Measurements from ENCODE around the gene SLC12A7.

The SLC12A7 gene

DNA sequence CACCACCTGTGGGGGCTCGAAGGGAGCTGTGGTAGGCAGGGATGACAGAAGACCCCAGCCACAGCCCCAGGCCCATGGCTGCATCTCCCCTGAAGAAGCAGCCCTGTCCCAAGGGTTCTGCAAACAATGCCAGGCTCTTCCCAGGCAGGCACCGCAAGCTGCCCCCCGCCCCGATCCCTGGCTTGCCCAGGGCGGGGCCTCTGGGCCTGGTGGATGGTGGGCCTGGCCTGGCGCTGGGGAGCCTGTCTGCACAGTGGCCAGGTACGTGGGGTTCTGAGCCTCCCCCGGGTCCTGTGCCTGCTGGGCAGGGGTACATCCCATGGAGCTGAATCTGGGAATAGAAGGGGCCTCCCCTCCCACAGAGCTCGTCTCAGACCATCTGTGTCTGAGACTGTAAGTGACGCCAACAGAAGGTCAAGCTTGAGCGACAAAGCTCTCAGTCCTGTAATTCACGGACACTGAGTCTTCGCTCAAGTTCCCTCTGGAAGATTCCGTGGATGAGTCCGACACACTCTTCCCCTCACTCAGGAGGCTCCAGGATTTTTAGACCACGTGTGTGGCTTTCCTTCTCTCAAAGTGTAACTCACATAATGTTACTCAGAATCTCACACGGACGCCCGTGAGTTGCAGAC is 4.4 kb upstream of the SLC12A7 start:
- in situ Hi-C loops (cut with HindIII; ENCODE audit: low pct_ligation_motif_present, low sequenced_read_pairs) = no loop called here
- H3K27me3 ChIP-seq (replicated peaks) = peaks cover 19% of the 10 kb centered on the region

DNA sequence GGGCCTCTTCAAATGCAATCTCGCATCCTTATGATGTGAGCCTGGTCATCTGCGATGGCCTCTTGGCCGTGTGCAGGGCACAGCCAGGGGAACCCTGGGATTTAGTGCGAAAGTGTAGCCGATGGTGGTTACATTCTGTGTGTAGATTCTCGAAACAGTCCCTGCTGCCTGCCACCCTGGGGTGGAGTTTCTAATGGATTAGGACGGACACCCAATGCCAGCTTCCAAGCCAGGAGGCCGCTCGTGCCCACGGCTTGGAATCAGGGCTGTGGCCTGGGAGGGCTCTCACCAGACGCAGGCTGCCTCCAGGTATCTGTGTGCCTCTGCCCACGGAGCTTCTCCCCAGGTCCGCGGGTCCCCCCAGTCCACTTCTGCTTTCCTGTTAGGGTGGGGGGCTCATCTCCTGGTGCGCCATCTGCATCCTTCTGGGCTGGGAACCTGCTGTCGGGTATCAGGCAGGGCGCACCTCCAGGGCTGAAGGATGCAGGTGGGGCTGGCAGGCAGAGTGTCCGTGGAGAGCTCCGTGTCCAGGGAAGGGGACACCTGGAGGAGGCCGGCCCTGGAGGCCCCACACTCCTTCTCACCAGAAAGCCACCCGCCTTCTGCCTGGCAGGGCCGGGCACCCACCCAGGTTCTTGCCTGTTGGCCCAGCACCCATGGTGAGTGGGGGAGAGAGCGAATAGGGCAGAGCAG is 3.4 kb upstream of the SLC12A7 start:
- peaks cover 23% of the 10 kb centered on the region for H3K27me3 ChIP-seq (replicated peaks)
- DNase-seq = no peak
- no peak overlapping the region for H3K27ac ChIP-seq
- H3K4me3 ChIP-seq (ENCODE audit: low read depth, low read length) = no peak overlapping the region
- in situ Hi-C loops (cut with HindIII; ENCODE audit: low pct_ligation_motif_present, low sequenced_read_pairs) = no loop called here
- H3K36me3 ChIP-seq (replicated peaks) = no peaks in the 10 kb centered on the region
- TF ChIP-seq, protein P1, sequence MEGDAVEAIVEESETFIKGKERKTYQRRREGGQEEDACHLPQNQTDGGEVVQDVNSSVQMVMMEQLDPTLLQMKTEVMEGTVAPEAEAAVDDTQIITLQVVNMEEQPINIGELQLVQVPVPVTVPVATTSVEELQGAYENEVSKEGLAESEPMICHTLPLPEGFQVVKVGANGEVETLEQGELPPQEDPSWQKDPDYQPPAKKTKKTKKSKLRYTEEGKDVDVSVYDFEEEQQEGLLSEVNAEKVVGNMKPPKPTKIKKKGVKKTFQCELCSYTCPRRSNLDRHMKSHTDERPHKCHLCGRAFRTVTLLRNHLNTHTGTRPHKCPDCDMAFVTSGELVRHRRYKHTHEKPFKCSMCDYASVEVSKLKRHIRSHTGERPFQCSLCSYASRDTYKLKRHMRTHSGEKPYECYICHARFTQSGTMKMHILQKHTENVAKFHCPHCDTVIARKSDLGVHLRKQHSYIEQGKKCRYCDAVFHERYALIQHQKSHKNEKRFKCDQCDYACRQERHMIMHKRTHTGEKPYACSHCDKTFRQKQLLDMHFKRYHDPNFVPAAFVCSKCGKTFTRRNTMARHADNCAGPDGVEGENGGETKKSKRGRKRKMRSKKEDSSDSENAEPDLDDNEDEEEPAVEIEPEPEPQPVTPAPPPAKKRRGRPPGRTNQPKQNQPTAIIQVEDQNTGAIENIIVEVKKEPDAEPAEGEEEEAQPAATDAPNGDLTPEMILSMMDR (IDR thresholded peaks at IDR 0.05; ENCODE audit: low read depth, low read length, missing control alignments) = no peak

More for the DNA sequence above, 4.4 kb upstream of the SLC12A7 start:
- no peak for DNase-seq
- TF ChIP-seq, protein P1 (IDR thresholded peaks at IDR 0.05; ENCODE audit: low read depth, low read length, missing control alignments) = no peak
- Histone ChIP-seq H3K36me3 (replicated peaks) (no peaks in the 10 kb centered on the region), H3K4me3 (ENCODE audit: low read depth, low read length) (no peak overlapping the region), H3K27ac (no peak overlapping the region)

DNA sequence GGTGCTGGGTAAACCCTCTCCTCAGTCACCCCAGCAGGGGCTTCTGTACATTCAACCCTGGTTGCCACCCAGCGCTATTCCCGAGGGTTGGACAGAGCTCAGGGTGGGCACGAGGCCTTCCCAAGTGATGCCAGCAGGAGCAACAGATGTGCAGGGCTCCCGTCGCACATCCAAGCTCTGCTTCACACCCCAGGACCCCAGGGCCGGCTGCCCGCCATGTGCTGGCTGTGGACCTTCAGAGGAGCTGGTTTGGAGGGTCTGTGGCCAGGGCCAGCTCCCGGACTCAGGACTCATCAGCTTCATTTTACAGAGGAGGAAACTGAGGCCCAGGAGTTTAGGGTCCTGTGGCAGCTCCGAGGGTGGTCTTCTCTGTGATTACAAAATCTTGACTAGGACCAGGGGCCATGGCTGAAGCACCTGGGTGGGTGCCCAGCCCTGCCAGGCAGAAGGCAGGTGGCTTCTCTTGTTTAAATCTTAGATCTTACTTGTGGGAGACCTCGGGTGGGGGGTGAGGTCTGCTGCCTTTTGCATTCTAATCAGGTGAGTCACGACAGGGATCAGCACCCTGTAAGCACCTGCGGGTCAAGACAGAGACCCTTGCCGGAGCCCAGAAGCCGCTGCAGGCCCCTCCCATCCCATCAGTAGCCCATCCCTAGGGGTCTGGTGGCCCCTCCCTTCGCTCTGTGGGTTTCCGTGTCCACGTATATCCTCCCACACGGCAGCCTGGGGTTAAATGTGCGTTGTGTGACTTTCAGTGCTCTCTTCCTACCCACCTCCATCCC is 2.1 kb upstream of the SLC12A7 start:
- TF ChIP-seq, protein P1 (IDR thresholded peaks at IDR 0.05; ENCODE audit: low read depth, low read length, missing control alignments) = no peak
- Histone ChIP-seq H3K27ac (no peak overlapping the region), H3K36me3 (replicated peaks) (no peaks in the 10 kb centered on the region), H3K27me3 (replicated peaks) (peaks cover 21% of the 10 kb centered on the region), H3K4me3 (ENCODE audit: low read depth, low read length) (no peak overlapping the region)
- DNase-seq = no peak
- in situ Hi-C loops (cut with HindIII; ENCODE audit: low pct_ligation_motif_present, low sequenced_read_pairs) = no loop called here

DNA sequence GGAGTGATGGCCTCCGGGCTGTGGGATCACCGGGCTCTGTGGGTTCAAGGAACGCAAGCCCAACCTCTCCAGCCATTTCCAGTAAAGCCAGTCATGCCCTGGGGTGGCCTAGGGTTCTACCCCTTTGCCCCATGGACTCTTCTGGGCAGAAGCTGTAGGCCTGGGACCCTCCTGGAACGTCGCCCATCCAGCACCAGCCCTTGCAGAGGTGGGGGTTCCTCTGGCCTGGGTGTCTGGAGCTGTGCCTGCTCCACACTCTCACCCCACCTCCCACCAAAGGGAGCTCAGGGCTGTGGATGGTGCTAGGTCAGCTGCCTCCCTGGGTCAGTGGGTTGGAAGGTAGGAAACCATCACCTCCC is 1.4 kb upstream of the SLC12A7 start:
- Histone ChIP-seq H3K27ac (no peak overlapping the region), H3K27me3 (replicated peaks) (peaks cover 19% of the 10 kb centered on the region), H3K4me3 (ENCODE audit: low read depth, low read length) (no peak overlapping the region), H3K36me3 (replicated peaks) (no peaks in the 10 kb centered on the region)
- no peak for DNase-seq
- in situ Hi-C loops (cut with HindIII; ENCODE audit: low pct_ligation_motif_present, low sequenced_read_pairs) = no loop called here
- TF ChIP-seq, protein P1 (IDR thresholded peaks at IDR 0.05; ENCODE audit: low read depth, low read length, missing control alignments) = no peak

DNA sequence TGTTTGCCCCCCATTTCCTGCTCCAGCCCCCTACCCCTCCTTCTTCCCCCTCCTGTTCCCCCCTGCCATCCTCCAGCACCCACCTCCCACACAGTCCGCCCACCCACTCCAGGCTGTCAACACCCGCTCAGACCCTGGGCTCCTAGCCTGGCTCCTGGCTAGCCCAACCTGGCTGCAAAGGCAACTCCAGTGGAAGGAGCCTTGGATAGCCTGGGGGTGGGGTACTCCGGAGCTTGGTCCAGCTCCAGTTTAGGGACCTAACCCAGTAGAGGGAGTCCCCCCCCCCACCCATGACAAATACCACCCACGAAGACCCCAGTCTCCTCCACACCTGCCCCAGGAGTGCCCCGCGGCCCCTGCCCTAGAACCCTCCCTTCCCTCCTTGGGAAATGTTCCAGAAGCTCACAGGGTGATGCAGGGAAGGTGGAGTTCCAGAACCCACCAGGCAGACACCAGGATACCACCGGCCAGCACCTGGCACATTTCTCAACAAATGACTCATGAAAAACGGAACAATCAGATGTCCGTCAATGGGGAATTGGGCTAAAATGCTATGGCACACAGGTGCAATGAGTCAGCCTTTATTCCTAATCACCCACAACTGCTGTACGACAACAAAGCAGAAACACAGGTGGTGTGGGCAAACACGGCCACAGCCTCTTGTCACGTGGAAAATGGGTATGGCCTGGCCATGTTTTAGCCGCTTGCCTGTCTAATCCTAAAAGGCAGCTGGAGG is 901 bp upstream of the SLC12A7 start:
- H3K27ac ChIP-seq = no peak overlapping the region
- no peak for DNase-seq
- no peaks in the 10 kb centered on the region for H3K36me3 ChIP-seq (replicated peaks)
- H3K27me3 ChIP-seq (replicated peaks) = peaks cover 19% of the 10 kb centered on the region
- in situ Hi-C loops (cut with HindIII; ENCODE audit: low pct_ligation_motif_present, low sequenced_read_pairs) = no loop called here
- TF ChIP-seq, protein P1 (IDR thresholded peaks at IDR 0.05; ENCODE audit: low read depth, low read length, missing control alignments) = no peak
- no peak overlapping the region for H3K4me3 ChIP-seq (ENCODE audit: low read depth, low read length)

Data from brain microvascular endothelial cell (primary cell).